HG03135 (cell line): ENCODE measurements around the gene PSTPIP2.
"Not testable (repeated sequence)": the region's sequence is repeated elsewhere in the genome, so short reads cannot be mapped to it uniquely, and the experiment has no call there.

Experiments used
- ATAC-seq: cut with Tn5 transposase; IDR thresholded peaks from one replicate; pipeline ENCODE4 v1.9.1; 2021; ENCODE audit warnings: mild to moderate bottlenecking, moderate library complexity; ENCODE audit not compliant: unreplicated experiment

The PSTPIP2 gene

DNA sequence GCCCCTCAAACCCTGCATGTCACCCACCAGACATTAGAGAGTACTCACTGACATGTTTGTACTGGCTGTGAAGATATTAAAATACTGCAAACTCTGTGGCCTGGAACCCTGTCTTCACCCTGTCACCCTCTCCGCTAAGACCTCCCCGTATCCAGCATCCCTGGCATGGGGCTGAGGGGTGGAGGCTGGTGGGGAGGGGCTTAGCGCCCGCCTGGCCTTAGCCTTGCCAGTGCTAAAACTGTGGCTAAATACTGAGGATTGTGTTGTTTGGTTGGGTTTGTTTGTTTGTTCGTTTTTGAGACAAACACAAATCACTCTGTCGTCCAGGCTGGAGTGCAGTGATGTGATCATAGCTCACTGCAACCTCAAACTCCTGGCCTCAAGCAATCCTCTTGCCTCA lies 1.8 kb downstream of the PSTPIP2 start:
- no peak for ATAC-seq

DNA sequence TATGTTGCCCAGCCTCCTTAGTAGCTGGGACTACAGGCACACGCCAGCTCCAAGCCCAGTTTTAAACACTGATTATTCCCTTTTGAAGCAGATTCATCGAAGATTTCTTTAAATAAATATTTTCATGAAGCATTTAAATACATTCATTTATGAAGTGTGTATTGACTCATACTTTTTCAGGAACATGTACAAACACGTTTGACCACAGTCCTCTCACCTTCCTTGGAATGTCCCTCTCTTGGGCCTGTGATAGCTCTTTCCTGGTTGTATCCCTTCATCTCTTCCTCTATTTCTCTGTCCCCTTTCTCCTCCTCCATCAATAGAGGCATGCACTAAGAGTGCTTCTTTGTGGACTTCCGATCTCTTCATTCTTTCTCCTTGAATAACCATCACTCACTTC lies 2.5 kb downstream of the PSTPIP2 start:
- ATAC-seq = no peak

DNA sequence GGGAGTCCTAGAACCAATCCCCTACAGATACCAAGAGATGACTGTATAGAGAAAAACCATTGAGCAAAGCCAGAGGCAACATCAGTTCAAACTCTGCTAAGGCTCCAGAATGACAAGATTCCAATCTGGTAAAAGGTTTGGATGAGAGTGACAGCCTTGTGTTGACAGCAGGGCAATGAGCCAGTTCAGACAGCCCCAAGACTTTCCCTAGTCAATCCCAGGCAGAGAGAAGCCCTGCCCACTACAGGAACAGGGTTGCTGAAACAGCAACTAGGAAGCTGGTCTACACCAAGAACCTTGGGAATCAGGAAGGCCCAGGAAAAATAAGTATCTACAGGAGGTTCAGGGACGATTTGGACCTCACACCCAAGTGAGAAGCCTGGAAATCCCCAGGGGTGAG lies 3.3 kb downstream of the PSTPIP2 start:
- no peak for ATAC-seq

DNA sequence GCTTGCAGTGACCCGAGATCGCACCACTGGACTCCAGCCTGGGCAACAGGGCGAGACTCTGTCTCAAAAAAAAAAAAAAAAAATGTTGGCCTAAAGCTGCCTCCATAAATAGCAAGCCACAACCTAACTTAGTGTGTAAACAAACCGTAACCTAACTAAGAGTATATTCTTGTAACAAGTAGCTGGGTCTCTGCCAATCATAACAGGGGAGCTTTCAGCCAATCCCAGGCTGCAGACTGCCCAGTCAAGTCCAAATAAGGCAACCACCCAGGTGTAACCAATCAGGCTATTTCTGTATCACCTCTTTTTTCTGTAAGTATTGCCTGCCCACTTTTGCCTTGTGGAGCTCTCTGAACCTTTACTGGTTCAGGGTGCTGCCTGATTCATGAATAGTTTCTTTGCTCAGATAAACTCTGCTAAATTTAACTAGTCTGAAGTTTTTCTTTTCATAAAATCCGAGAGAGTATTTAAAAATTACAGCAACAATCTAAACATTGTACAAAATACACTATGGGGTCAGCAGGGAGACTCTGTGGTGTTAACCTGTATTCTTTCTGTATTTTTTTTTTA lies 4.5 kb downstream of the PSTPIP2 start:
- ATAC-seq = no peak

DNA sequence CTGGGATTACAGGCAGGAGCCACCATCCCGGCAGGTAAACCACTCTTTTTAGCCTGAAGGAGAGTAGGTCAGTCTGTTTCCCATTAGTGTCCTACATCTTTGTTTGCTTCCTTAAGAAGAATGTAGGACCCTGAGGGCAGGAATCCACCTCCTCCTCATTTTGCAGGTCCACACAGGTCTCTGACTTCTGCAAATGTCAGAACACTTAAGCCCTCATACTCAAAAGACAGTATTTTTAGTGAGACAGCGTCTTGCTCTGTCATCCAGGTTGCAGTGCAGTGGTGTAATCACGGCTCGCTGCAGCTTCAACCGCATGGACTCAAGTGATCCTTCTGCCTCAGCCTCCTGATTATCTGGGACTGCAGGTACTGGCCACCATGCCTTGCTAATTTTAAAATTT lies 9.3 kb downstream of the PSTPIP2 start:
- no peak for ATAC-seq

DNA sequence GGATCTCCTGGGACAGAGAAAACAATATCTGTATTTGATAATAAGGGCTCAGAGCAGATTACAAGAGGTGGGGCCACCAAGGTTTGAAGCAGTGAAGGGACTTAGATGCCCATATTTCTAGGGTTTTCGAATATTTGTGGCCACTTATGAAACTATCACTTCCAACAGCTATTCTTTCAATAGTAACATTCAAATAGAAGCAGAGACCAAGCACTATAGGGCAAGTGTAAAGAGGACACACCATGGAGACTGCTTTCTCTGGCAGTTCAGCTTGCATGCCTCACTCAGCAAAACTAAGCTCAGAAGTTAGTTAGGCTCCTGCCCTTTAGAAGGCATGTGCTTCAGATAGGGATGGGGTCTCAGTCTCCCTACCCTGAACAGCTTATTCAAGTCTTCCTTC lies 10.3 kb downstream of the PSTPIP2 start:
- no peak for ATAC-seq

DNA sequence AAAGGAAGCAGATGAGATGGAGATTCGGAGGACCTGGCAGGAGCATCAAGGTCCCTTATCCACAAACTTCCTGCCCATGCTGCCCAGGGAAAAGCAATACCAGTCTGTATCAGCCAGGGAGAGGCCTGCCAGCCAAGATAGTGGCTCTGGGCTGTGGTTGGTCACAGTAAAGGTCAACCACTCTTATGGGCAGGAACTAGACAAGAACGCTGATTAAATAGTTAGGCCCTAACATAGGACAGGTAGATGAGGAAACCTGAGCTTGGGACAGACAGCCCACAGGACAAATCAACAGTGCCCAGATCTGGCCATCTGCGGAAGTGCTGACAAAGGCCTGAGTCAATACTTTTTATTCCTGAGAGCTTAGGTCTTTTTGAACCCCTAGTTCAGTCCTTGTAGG lies 10.7 kb downstream of the PSTPIP2 start:
- no peak for ATAC-seq

DNA sequence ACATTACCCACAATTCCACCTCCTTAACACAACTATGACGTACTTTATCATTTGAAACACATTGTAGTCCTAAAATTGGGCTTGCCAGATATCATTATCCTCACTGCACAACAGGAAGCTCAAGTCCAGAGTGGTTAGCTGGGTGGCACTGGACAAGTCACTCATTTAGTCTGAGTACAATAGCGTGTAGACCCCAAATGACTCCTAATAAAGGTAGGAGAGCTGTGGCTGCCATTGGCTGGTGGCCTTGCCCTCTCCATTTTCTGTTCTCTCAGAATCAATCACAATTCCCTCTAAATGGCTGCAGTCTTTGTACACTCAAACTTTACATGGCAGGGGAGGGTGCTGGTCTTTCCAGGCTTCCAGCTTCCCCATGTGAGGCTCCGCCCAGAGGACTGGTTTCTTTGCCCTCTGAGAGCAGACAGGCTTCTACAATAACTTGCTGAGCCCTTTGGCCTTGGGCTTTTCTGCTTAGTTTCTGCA lies 11.7 kb downstream of the PSTPIP2 start:
- no peak for ATAC-seq

DNA sequence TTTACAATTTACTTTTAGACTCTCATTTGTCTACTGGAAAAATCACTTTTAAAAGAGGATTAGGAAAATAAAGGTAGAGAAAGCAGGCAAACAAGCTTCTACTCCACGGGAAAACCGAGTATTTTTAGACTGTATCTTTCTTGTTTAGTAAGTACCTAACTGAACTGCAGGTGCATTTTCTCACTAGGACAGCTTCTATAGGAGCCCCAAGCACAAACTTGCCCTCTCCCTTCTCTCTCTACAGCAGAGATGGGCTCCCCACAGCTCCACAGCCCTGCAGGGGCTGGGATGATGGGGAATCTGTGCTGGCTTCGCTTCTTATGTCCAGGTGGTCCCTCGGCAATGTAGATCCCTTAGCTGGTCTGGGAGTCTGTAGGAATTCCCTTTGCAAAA lies 16.2 kb downstream of the PSTPIP2 start:
- no peak for ATAC-seq

DNA sequence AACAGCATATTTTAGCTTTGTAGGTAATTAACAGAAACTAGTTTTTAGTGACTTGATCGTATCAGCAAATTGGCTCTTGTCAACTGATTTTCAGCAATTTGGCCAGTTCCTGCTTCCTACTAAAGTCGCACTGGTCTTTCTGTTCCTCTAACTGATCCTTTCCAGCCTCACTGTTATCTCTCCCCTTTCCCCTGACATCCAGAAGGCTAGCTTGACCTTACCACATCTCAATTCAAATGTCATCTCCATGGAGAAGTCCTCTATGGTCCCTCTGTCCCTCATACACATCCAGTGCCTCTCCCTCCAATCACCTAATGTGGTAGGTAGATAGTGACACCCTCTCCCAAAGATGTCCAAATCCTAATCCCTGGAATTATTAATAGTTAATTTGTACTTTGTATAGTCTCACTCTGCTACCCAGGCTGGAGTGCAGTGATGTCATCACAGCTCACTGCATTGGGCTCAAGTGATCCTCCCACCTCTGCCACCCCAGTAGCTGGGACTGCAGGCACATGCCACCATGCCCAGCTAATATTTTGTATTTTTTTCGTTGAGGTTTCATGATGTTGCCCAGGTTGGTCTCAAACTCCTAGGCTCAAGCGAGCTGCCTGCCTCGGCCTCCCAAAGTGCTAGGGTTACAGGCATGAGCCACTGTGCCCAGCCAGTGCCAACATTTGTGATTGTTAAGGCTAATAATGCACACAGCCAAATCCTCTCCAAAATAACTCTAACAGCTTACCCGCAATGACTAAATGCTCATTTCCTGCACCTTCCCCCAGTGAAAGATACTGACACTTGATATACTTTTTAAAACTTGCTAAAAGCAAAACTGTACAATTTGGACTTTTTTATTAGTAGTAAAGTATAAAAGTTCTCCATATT lies 16.9 kb downstream of the PSTPIP2 start:
- no peak for ATAC-seq

DNA sequence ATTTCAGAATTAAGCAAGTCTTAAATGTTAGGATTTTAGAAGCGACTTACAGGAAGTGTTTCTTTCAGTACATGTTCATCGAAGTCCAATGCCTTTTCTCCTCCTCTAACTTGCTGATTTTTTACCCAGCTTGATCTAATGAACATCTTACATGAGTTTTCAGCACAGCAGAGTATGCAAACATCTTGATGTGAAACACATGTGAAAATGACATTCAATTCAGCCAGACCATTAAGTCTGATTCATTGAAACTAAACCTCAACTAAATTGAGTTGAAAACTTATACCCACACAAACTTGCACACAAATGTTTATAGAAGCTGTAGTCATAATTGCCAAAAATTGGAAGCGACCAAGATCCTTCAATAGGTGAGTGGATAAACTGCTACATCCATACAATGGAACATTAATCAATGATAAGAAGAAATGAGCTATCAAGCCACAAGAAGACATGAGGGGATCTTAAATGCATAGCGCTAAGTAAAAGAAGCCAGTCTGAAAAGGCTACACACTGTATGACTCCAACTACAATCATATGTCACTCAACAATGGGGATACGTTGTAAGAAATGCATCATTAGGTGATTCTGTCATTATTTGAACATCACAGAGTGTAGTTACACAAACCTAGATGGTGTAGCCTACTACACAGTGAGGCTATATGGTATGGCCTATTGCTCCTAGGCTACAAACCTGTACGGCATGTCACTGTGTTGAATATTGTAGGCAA lies 18.5 kb downstream of the PSTPIP2 start:
- ATAC-seq = no peak

DNA sequence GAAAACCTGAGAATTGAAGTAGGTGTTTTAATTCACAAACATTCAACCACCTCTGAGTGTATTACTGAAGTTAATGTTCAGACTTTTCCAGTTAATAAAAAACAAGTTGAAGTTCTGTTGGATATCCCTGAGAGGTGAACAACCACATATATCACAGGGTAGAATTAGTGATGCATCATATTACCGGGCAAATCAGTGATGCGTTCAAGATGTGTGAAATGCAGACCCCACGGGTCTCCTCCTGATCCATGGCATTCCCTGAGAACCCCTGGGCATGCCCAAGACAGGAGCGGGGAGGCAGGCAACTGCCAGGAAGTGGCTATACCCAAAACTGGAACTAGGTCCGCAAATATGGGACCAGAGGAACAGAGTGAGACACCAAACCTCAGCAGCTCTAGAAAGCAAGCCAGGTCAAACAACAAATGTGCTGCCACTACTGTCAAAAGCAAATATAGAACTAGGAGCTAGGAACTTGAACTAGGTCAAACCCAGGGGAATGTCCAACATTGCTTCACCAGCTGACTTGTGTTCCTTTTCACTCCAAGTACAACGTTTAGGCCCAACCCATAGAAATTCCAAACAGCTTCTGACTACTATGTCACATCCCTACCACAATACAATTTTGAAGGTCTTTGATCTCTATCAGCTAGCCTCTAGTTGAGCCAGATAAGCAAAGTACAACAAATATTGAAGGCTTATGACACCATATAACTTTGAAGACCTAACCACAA lies 20.2 kb downstream of the PSTPIP2 start:
- no peak for ATAC-seq

DNA sequence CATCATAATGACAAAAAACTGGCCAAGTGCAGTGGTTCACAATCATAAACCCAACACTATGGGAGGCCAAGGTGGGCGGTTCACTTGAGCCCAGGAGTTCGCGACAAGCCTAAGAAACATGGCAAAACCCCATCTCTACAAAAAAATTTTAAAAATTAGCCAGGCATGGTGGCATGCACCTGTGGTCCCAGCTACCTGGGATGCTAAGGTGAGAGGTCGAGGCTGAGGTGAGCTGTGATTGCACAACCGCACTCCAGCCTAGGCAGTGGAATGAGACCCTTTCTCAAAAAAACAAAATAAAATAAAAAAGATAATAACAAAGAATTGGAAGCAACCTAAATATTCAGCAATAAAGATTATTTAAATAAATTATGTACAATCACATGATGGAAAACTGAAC lies 21.8 kb downstream of the PSTPIP2 start:
- ATAC-seq = no peak

DNA sequence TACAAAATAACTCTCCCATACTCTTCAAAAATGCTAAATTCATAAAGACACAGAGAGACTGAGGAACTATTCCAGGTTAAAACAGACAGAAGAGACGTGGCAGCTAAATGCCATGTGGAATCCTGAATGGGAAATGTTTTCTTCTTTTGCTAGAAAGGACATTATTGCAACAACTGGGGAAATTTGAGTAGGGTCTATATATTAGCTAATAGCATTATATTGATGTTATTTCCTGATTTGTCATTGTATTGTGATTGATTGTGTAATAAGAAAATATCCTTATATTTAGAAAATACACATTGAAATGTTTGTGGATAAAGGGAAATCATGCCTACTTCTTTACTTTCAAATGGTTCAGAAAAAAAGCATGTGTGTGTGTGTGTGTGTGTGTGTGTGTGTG lies 23.4 kb downstream of the PSTPIP2 start:
- ATAC-seq = no peak

DNA sequence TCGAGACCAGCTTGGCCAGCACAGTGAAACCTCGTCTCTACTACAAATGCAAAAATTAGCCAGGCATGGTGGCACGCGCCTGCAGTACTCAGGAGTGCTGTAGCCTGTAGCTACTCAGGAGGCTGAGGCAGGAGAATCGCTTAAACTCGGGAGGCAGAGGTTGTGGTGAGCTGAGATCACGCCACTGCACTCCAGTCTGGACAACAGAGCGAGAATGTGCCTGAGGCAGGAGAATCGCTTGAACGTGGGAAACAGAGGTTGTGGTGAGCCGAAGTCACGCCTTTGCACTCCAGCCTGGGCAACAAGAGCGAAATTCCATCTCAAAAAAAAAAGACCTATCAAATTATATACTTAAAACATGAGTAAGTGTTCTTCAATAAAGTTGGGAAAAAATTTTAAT lies 24.7 kb downstream of the PSTPIP2 start:
- not testable (repeated sequence) for ATAC-seq

DNA sequence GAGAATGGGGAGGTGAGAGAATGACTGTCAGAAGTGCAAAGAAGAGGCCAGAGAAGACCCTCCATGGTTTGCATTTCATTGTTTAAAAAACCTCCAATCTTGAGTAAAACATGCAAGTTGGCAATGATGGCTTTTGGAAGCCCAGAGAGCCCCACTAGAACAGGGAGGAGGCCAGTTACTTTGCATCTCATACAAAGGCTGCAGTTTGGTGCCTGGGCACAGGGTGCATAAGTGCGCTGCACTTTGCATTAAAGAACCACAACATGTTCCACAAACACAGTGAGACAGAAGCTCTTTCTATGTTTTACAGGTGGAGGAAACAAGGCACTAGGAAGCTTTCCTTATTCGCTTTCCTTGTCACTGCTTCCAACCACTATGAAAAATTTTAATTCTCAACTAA lies 25.4 kb downstream of the PSTPIP2 start:
- ATAC-seq = no peak

DNA sequence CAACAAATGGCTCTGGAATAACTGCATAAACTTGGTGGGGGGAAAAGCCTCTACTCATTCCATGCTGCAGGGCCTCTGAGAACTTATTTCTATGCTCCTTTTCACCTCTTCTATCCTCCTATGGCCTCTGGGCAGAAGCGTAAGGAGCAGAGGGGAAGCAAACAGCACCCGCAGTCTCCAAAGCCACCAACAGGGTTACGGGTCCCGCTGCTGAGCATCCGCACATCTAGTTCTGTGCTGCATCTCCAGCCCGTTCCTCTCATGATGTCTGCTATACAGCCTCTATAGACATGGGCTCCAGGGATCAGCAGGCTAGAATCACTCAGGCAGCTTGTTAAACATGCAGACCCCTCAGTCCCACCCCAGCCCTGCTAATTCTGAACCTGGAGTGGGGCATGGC lies 25.9 kb downstream of the PSTPIP2 start:
- no peak for ATAC-seq

DNA sequence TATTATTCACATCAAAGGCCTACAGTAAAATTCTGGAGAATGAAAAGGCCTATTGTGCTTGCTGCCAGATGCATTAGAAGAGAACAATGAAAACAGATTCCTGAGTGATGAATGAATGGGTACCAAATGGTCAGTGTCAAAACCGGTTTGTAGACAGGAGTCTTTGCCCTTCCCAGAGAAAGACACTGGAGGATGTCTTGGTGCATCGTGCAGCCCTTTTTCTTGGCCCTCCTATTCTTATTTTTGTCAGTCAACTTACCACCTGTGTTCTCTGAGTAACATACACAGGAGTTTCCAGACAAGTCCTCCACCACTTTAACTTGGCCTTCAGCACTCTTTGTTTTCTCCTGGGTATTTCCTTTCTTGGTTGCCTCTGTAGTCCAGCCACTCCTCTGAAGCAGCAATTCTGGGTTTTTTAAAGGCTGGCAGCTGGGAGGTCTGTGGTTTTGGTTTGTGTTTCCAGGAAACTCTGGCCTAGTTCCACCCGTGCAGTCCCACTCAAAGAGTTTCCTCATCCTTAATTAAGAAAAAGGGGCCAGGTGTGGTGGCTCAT lies 29.4 kb downstream of the PSTPIP2 start:
- ATAC-seq = no peak

DNA sequence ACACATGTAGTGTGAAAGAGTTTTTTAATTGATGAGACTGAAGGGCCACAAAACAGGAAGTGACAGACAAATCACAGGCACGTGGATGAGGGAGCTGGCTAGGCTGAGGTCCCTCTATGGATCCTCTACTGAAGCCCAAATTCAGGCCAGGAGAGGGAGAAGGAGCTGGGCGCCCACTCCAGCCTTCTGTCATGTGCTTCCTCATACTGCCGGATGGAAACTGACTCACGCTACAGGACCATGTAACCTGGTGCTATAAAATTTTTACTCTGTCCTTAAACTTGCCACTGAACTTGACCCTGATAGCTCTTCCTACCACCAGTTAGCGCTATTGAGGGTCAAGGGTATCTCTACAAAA lies 31.3 kb downstream of the PSTPIP2 start:
- no peak for ATAC-seq

DNA sequence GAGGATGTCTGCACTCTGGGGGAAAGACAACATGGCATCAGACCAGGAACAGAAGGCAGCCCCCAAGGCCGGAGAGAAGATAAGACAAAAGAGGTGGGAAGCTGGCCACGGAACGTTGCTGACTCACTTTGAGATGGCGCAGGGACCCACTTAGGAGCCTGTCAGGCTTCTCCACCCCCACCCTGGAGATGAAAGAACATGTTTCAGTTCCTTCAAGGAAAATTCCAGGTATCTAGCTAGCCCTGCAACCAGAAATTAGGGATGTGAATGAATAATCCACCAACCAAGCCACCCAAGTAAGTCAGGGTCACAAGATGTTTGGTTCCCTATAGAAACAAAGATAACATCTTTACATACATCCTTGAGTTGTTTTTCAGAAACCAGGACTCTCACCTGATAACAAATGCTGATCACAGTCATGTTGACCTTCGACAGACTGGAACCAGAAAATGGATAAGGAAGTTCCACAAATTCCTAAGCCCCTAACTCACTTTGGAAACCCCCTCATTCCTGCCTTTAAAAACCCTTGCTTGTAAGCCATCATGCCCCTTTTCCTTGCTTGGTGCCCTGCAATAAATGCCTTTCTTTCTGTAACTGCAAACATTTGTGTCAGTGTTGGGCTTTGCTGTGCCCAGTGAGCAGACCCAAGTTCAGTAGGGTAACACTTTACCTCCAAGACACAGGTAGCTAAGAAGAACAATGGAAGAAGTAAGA lies 31.9 kb downstream of the PSTPIP2 start:
- ATAC-seq = no peak
